Stromal cell of bone marrow (primary cell): ENCODE data around the gene ARHGEF40.

Experiments used
- DNase-seq: peaks from one replicate; pipeline ENCODE4 v3.0.0-alpha.2; 2012; ENCODE audit warnings: low read depth

The ARHGEF40 gene

GRCh38 chr14:21098076-21098891, 28.2 kb downstream of the ARHGEF40 start, which contains the start of gene ZNF219:
TSS of gene ZNF219 (minus strand) at chr14:21098655. CDS start at chr14:21093591, 5,064 bp downstream.
- DNase-seq = peak; percentile 18

- DNase-seq = no peak
Observed at GRCh38 chr14:21098892-21099595, 28.9 kb downstream of the ARHGEF40 start.

GRCh38 chr14:21099596-21099985, 29.5 kb downstream of the ARHGEF40 start:
- DNase-seq = no peak

DNA sequence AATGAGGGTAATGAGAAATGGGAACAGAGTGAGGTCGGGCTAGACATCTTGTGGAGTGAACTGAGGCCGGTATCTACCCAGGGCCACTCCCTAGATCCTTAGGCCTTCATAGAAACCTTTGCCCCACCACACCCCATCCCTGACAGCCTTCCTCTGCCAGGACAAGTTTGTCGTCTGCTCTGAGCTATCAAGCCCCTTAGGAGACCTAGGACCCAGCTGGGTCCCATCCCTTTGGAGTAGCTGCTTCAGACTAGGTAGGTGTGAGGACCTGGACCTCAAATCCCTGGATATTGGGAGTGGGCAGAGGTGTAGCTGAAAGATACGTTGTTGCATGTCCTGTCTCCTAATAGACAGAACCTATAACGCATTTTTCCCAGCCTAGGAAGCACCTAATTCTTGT, 30.8 kb downstream of the ARHGEF40 start, which contains the start of gene TMEM253:
TSS of gene TMEM253 (plus strand) at position 136 of the 400 bp plus-strand sequence. CDS start 278 bp downstream, outside the sequence.
- DNase-seq = no peak

GRCh38 chr14:21101802-21102413, 31.8 kb downstream of the ARHGEF40 start:
- DNase-seq = no peak

DNA sequence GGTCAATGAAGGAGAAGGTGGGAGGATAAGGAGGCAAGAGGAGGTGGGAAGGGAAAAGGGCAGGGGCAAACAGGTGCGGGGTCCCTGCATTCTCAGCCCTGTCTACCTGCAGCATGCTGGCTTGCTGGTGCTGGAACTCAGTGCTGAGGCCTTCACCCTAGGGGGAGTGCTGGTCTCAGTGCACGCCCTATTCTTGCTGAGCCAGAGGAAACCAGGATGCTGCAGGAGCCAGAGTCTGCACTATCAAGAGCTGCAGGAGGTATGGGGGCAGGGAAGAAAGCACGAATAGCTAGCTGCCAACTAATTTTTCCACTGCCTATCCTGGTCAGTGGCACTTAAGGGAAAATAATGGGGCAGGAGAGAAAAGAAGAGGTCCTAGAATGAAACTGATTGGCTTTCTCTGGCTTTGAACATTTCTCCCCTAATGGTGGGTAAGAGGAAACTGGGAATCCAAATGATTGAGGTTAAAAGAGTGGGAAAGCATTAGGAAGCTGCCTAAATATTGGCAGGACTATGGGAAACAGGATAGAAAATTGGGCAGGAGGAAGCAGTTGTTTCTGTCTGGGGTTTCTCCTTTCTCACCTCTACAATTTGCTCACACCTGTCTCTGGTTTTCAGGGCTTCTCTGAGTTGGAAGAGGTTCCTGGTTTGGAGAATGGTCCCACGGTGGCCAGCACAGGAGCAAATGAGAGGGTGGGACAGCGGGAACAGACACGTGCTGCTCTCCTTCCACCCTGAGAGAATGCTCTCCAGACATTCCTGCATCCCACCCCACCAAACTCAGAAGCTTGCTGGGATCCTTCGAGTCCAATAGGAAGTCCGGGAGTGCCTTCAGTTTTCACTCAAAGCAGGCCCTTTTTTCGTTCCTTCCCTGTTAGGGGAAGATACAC, 32.7 kb downstream of the ARHGEF40 start:
- no peak for DNase-seq

DNA sequence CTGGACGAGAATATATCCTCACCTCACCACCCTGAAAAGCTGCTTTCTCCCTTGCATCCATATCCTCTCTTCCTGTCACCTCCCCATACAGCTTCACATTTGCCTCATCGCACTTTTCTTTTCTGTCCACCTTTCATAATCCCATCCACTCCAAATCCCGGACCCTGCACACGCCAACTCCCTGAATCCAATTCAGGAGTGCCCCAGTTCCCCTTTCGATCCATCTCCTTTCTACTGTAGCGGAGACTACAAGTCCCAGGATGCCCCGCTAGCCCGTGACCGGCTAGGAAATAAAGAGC, 33.3 kb downstream of the ARHGEF40 start:
- DNase-seq = no peak

DNA sequence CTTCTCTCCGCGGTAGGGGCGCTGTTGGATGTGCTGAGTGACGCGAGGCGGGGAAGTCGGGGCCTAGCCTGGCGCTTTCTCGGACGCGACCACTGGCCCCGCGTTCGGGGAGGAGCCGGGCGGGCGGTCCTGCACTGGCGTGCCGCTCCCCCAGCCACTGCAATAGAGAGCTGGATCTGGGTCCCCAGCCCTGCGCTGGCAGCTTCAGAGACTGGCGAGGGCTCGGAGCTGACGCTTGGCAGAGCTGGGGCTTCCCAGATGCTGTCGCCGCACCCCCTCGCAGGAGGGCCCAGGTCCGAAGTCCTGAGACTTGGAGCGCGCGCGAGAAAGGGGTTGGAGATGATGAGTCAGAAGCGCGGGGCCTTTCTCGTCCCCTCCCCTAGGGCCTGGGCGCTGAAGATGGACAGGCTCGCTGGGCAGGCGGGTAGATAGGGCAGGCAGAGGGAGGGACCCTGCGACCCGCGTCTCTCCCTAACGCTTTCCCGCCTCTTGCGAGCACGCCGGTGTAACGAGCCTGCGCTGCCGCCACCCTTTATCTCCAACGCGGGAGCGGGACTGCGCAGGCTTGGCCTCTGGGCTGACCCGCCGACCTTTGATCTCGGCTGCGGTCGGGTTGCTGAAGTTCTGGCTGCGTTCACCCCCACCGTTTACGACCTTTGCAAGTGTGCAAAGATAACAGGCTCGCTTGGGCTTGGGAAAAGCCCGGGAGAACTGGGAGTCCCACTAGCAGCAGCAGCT, 33.8 kb downstream of the ARHGEF40 start:
- peak; percentile 94 for DNase-seq

- peak; percentile 68 for DNase-seq
Observed at GRCh38 chr14:21104448-21105060, 34.5 kb downstream of the ARHGEF40 start.

DNA sequence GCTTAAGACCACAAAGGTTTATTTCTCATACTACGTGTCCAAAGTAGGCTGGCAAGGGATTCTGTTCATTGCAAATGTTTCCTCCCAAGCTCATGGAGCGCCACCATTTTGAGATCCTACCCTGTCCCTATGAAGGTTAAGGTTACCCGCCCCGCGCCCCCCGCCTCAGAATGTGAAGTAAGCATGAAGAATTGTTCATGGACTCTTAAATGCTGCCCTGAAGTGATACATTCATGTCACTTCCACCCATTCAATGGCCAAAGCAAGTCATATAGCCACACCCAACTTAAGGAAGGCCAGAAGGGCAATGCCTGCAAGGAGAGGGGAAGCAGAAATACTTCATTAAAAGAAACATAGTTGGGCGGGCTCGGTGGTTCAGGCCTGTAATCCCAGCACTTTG, 35.0 kb downstream of the ARHGEF40 start:
- no peak for DNase-seq

- no peak for DNase-seq
Observed at GRCh38 chr14:21106176-21106497, 36.0 kb downstream of the ARHGEF40 start.

- DNase-seq = peak; percentile 60
Observed at GRCh38 chr14:21106498-21107282, 36.6 kb downstream of the ARHGEF40 start.

GRCh38 chr14:21107283-21107800, 37.2 kb downstream of the ARHGEF40 start:
- peak; percentile 36 for DNase-seq

- no peak for DNase-seq
Observed at GRCh38 chr14:21108791-21109190, 38.7 kb downstream of the ARHGEF40 start.

- DNase-seq = no peak
Observed at GRCh38 chr14:21109377-21110138, 39.5 kb downstream of the ARHGEF40 start.

- no peak for DNase-seq
Observed at GRCh38 chr14:21112255-21112654, 42.2 kb downstream of the ARHGEF40 start.

DNA sequence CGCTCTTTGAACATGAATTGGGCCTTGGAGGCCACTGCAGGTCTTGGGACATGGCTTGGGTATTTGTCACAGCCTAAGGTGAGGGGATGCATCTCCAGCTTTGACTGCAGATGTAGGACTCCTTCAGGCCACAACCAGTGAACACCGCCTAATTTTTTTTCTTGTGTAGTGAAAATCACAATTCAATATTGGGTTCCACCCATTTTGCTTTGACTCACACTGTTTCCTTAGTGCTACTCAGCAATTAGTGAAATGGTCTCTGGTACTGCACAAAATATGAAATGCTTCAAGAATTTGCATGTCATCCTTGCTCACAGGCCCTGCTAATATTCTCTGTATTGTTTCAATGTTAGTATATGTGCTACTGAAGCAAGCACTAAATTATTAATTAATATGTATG, 43.3 kb downstream of the ARHGEF40 start:
- no peak for DNase-seq

DNA sequence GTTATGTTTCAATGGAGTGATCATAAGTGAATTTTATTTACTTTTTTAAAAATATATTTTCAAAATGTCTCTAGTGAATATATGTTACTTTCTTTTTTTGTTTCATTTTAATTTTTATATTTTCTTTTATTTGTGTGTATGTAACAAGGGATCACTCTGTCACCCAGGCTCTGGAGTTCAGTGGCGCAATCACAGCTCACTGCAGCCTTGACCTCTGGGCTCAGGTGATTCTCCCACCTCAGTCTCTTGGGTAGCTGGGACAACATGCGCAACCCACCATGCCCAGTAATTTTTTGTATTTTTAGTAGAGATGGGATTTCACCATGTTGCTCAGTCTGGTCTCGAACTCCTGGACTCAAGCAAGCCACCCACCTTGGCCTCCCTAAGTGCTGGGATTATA, 48.8 kb downstream of the ARHGEF40 start:
- no peak for DNase-seq

GRCh38 chr14:21120686-21121085, 50.6 kb downstream of the ARHGEF40 start:
- no peak for DNase-seq
